ENCODE data around the gene INSYN2B. TPM values are rescaled to one million over a fixed set of nuclear protein-coding genes. Genes with fewer than 3 reads are reported as not detected.

INSYN2B gene
- total and polyA plus RNA-seq, 2 experiments from 2014 or later: not detected

DNA sequence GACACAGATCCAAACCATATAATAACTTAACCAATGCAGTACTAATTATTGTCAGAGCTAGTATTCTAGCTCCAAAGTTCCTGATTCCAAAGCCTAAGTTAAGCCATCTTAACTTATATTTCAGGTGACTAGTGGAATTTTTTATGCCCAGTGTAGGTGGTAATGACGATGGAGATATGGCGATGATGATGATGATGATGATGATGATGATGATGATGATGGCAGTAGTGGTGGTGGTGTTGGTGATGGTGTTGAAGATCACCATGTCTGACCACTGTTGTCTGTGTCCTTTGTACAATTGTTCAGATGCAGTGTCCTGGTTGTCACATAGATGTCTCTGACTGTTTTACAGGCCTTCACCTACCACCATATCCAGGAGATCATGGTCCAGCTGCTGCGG lies 139.9 kb downstream of the INSYN2B start (continued):
- no peak for TF ChIP-seq CTCF (conservative IDR thresholded peaks at IDR 0.05; ENCODE audit: low read depth in 2 of 2)
- no peak for TF ChIP-seq JUNB (IDR thresholded peaks at IDR 0.05; ENCODE audit: unreplicated experiment)
- TF ChIP-seq, protein P1, sequence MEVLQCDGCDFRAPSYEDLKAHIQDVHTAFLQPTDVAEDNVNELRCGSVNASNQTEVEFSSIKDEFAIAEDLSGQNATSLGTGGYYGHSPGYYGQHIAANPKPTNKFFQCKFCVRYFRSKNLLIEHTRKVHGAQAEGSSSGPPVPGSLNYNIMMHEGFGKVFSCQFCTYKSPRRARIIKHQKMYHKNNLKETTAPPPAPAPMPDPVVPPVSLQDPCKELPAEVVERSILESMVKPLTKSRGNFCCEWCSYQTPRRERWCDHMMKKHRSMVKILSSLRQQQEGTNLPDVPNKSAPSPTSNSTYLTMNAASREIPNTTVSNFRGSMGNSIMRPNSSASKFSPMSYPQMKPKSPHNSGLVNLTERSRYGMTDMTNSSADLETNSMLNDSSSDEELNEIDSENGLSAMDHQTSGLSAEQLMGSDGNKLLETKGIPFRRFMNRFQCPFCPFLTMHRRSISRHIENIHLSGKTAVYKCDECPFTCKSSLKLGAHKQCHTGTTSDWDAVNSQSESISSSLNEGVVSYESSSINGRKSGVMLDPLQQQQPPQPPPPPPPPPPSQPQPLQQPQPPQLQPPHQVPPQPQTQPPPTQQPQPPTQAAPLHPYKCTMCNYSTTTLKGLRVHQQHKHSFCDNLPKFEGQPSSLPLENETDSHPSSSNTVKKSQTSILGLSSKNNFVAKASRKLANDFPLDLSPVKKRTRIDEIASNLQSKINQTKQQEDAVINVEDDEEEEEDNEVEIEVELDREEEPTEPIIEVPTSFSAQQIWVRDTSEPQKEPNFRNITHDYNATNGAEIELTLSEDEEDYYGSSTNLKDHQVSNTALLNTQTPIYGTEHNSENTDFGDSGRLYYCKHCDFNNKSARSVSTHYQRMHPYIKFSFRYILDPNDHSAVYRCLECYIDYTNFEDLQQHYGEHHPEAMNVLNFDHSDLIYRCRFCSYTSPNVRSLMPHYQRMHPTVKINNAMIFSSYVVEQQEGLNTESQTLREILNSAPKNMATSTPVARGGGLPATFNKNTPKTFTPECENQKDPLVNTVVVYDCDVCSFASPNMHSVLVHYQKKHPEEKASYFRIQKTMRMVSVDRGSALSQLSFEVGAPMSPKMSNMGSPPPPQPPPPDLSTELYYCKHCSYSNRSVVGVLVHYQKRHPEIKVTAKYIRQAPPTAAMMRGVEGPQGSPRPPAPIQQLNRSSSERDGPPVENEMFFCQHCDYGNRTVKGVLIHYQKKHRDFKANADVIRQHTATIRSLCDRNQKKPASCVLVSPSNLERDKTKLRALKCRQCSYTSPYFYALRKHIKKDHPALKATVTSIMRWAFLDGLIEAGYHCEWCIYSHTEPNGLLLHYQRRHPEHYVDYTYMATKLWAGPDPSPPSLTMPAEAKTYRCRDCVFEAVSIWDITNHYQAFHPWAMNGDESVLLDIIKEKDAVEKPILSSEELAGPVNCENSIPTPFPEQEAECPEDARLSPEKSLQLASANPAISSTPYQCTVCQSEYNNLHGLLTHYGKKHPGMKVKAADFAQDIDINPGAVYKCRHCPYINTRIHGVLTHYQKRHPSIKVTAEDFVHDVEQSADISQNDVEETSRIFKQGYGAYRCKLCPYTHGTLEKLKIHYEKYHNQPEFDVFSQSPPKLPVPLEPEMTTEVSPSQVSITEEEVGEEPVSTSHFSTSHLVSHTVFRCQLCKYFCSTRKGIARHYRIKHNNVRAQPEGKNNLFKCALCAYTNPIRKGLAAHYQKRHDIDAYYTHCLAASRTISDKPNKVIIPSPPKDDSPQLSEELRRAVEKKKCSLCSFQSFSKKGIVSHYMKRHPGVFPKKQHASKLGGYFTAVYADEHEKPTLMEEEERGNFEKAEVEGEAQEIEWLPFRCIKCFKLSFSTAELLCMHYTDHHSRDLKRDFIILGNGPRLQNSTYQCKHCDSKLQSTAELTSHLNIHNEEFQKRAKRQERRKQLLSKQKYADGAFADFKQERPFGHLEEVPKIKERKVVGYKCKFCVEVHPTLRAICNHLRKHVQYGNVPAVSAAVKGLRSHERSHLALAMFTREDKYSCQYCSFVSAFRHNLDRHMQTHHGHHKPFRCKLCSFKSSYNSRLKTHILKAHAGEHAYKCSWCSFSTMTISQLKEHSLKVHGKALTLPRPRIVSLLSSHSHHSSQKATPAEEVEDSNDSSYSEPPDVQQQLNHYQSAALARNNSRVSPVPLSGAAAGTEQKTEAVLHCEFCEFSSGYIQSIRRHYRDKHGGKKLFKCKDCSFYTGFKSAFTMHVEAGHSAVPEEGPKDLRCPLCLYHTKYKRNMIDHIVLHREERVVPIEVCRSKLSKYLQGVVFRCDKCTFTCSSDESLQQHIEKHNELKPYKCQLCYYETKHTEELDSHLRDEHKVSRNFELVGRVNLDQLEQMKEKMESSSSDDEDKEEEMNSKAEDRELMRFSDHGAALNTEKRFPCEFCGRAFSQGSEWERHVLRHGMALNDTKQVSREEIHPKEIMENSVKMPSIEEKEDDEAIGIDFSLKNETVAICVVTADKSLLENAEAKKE (CRISPR knock-in tag; IDR thresholded peaks at IDR 0.05): no peak

DNA sequence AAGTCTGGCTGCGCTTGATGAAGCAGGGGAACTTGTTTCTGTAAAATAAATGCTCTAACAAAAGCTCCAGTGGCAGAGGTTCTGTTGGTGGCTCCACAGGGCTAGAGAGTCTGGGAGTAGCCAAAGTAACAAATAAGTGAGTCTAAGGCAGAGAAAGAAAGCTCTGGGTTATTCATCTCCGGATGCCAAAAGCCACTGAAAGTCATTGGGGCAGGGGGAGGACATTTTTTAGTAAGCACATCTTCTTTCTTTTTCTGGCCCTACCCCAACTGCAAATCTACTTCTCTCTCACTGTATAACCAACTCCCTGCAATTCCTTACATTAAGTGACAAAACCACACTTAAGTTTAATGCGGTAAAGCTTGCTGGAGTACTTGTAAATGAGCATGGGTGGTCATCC lies 141.6 kb downstream of the INSYN2B start:
- H3F3A ChIP-seq (replicated peaks; ENCODE audit: low read depth): no peaks in the 10 kb centered on the region
- no peak overlapping the region for H3K27ac Mint-ChIP-seq
- no peak overlapping the region for H3K4me3 ChIP-seq
- TF ChIP-seq ZNF114 (CRISPR knock-in tag; IDR thresholded peaks at IDR 0.05) (no peak), EZH2phosphoT487 (IDR thresholded peaks at IDR 0.05; ENCODE audit: unreplicated experiment) (no peak), STAT1 (IDR thresholded peaks at IDR 0.05; ENCODE audit: unreplicated experiment) (no peak), EZH2 (IDR thresholded peaks at IDR 0.05; ENCODE audit: low read depth, unreplicated experiment) (no peak), POLR2AphosphoS5 (IDR thresholded peaks at IDR 0.05; ENCODE audit: low read depth) (no peak), JUNB (IDR thresholded peaks at IDR 0.05; ENCODE audit: unreplicated experiment) (no peak), CREB1 (CRISPR knock-in tag; IDR thresholded peaks at IDR 0.05; ENCODE audit: low read depth) (no peak)
- TF ChIP-seq, protein P2, sequence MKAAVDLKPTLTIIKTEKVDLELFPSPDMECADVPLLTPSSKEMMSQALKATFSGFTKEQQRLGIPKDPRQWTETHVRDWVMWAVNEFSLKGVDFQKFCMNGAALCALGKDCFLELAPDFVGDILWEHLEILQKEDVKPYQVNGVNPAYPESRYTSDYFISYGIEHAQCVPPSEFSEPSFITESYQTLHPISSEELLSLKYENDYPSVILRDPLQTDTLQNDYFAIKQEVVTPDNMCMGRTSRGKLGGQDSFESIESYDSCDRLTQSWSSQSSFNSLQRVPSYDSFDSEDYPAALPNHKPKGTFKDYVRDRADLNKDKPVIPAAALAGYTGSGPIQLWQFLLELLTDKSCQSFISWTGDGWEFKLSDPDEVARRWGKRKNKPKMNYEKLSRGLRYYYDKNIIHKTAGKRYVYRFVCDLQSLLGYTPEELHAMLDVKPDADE (IDR thresholded peaks at IDR 0.05): no peak

More for the DNA sequence above, 141.6 kb downstream of the INSYN2B start:
- no peak overlapping the region for H2AFZ ChIP-seq
- Mint-ChIP-seq H3K36me3 (ENCODE audit: low read depth) (no peaks in the 10 kb centered on the region), H3K4me3 (no peak overlapping the region), H3K4me1 (no peaks in the 10 kb centered on the region), H3K9me3 (no peaks in the 10 kb centered on the region), H3K27me3 (ENCODE audit: insufficient read depth, low read depth, poor library complexity) (no peaks in the 10 kb centered on the region)
- H3K79me2 ChIP-seq (replicated peaks; ENCODE audit: insufficient read depth): no peaks in the 10 kb centered on the region
- ATAC-seq (no peak), DNase-seq (ENCODE audit: low spot score) (no peak)
- H3K9me2 ChIP-seq (ENCODE audit: insufficient read depth): peaks cover 8% of the 10 kb centered on the region; the same call in 1 of the 2 replicates
- H3K27me3 ChIP-seq (ENCODE audit: insufficient read depth): no peaks in the 10 kb centered on the region
- no peaks in the 10 kb centered on the region for H4K20me1 ChIP-seq (replicated peaks; ENCODE audit: insufficient read depth)
- H3K4me1 ChIP-seq (ENCODE audit: insufficient read depth): no peaks in the 10 kb centered on the region
- no peak overlapping the region for H3K27ac ChIP-seq (ENCODE audit: low read depth)
- H3K4me2 ChIP-seq: no peak overlapping the region
- H3K36me3 ChIP-seq (ENCODE audit: insufficient read depth): no peaks in the 10 kb centered on the region
